ENCODE results near the gene ZNF134.

The ZNF134 gene

DNA sequence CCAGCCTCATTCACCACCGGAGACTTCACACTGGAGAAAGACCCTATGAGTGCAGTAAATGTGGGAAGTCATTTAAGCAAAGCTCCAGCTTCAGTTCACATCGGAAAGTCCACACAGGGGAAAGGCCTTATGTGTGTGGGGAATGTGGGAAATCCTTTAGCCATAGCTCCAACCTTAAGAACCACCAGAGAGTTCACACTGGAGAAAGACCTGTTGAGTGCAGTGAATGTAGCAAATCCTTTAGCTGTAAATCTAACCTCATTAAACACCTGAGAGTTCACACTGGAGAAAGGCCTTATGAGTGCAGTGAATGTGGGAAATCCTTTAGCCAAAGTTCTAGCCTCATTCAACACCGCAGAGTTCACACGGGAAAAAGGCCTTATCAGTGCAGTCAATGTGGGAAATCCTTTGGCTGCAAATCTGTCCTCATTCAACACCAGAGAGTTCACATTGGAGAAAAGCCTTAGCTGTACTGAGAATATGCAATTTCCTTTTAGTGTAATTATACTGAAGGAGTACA, 27.7 kb downstream of the ZNF134 start:
- no peak for DNase-seq

DNA sequence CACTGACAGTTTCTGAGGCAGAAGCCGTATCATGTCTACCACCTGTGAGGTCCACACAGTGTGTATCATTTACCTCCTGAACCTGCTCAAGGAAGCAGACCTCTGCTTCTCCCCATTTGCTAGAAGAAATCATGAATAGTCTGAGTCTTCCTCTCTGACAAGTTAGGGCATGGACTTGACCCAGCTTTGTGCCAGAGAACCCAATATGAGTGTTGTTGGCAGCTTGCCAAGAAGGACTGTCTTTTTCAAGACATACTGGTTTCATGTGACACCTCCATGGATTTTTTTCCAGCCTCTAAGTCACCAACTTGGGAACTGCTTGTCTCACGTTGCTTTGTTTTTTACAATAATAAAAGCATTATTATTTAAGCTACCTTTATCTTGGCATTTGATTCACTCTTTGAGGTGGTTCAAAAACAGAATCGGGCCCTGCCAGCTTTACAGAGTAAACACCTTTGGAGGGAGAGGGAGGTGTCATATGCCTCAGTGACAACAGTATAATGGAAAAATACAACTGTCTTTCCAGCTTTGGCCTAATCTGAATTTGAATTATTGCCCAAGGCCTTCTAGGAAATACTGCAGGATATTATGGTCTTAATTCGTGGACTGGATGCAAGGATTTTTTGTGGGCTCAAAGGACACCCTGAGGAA, 28.5 kb downstream of the ZNF134 start:
- no peak for DNase-seq

GRCh38 chr19:57643734-57644133, 29.7 kb downstream of the ZNF134 start:
- DNase-seq, result no peak

DNA sequence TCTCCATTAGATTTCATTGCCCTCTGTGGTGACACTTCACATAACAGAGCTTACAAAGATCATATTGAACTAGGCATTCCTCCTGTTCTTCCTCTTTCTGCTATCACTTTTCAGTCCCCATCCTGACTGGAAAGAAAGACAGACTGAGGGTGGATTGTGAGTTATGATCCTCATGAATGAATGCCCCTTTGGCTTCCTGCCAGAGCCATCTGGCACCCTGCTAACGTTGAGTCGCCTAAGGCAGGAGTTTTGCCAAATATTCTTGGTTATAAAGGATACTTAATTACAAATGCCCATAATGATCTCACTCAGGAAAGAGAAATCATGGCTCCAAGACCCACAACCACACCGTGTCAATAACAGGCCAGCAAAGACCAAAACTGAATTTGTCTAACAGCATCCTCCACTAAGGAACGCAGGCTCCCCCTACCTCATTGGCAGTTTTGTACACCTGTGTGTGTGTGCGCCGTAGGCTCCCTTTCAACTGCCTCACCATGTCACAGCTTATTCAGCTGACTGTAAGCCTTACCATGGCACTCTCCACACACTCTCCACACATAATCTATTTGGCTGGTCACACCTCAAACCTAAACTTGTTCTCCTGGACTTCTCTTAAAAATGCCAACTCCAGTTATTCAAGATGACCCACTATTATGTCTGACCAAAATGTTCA, 34.4 kb downstream of the ZNF134 start:
- DNase-seq, result no peak

GRCh38 chr19:57651654-57651996, 37.6 kb downstream of the ZNF134 start:
- no peak for DNase-seq

- no peak for DNase-seq
Measured at GRCh38 chr19:57653689-57654088, 39.6 kb downstream of the ZNF134 start.

GRCh38 chr19:57655443-57655842, 41.4 kb downstream of the ZNF134 start:
- DNase-seq, result no peak

DNA sequence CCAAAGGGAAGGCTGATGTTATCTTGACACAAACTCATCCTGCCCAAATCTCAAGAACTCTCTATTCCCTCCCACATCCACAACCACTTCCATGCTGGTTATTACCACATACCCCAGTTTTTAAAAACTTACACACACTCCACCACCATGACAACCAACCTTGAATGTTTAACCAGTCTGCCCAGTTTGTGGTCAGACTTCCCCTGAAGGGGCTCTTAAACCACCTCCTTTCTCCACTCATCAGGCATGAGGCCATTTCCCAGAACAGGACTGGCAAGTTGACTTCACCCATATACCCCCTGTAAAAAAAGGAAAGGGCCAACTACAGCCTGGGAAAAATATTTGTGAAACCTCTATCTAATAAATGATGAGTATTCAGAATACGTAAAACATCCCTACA, 42.3 kb downstream of the ZNF134 start:
- no peak for DNase-seq

DNA sequence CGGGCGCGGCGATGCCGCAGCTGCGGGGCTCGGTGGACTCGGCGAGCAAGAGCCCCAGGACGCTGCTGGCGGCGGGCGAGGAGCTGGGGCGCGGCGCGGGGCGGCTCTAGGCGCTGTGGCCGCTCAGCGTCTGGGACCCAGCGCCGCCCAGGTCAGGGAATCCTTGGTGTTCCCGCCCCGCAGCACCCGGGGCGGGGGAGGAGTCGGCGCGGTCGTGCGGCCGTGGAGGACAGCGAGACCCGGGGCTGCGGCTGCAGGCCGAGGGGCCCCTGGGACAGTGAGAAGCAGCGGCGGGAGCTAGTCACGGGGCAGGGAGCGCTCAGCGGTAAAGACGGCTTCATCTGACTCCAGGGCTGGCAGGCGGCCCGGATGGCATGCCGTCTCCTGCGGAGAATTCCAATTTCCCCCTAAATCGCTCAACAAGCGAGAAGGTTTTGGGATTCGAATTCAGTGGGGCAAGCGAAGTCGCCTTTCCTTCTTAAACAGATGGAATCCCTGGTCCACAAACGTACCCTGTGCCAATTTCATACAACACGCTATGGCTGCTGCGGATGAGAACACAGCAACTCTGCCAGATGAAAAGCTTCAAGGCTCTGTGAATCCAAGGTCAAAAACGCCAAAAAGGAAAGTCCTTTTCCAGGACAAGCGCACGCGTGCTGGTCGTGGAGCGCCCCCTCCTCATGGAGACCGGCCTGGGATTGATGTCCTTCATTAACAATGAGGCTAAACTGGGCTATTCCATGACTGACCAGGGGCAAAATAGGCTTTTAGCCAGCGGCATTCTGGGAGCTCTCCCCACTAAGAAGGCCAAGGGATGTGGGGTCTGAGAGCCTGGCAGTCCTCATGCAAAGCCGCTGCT, 50.5 kb downstream of the ZNF134 start:
- DNase-seq, result no peak

- DNase-seq, result no peak
Measured at GRCh38 chr19:57665261-57665806, 51.3 kb downstream of the ZNF134 start.

DNA sequence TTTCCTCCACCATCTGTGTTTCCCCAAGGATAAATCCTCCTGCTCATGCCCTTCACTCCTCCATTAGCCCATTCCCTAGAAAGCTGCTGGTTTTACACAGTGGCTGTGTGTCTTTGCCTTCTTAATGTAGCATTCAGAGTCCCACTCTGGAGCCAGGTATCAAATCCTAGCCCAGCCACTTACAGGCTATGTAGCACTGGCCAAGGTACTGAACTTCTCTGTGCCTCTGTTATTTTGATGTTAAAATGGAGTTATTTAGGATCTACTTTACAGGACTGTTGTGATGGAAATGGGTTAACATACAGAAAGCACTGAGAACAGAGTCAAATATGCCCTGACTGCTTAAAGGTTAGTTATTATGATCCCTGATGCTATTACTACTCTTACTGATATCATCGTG, 53.2 kb downstream of the ZNF134 start:
- DNase-seq, result no peak

DNA sequence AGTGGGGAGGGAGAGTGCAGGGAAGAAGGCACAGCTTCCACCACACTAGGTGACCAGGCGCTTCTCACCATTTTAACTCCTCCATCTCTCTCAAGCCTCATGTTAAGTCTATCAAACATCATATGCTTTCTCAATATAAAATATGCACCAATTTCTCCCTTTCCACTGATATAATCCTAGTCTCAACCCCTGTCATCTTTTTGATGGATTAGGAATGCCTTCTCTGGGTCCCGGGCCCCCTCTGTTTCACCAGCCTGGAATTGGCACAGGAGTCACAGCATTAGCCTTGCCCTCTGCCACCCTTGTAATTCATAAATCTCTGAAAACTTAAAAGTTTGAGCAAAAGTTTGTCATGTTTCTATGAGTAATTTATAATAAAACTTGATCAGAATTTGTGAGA, 54.6 kb downstream of the ZNF134 start, which contains the start of gene ZSCAN4:
ZSCAN4 (plus strand) TSS at position 301 of the 400 bp plus-strand sequence. CDS start 7,211 bp downstream, outside the sequence.
- DNase-seq, result no peak

DNA sequence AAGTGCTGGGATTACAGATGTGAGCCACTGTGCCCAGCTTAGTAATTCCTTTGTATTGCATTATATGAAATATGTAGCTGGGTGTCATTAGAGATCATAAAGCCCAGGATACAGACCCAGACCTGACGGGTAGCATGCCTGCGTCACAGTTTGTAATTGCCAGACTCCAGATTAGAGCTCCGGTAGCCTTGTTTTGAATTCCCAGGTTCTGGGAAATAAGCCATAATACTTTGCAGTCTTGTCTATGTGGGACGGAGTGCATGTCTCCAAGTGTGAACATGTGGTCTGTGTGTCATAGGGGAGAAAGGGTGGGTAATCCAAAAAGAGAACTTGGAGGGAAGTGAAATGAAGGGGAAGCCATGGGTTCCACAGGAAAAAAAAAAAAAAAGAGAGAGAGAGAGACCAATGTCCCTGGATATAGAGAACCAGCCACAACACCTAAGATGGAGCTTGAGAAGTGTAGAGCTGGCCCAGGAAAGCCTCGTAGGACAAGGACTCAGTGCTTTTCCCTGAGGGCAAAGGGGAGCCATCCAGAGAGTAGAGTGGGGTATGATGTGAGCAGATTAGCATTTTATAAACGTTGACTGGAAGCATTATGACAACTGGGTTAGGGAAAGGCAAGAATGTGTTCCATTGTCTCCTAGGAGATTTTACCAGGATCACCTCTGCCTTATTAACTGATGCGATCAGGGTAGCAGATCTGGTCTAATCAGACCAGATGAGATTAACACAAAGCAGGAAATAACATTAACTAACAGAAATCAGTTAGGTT, 57.3 kb downstream of the ZNF134 start:
- no peak for DNase-seq

DNA sequence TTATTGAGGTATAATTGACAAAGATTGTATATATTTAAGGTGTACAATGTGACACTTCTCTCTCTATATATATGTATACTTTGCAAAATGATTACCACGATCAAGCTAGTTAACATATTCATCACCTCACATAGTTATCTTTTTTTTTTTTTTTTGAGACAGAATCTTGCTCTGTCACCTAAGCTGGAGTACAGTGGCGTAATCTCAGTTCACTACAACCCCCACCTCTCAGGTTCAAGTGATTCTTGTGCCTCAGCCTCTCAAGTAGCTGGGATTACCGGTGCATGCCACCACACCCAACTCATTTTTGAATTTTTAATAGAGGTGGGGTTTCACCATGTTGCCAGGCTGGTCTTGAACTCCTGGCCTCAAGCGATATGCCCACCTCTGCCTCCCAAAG, 58.4 kb downstream of the ZNF134 start:
- DNase-seq, result no peak
